A549 (cell line): ENCODE measurements around the gene PAX3. TPM values are rescaled to one million over a fixed set of nuclear protein-coding genes. Genes with fewer than 3 reads are reported as not detected.

Source experiments
- ATAC-seq, 2 experiments: fragments of 200-7000 bp in 1 of 2; fragments of >200 bp in 1 of 2; cut with Nextera tagmentation in 1 of 2; cut with Tn5 transposase in 1 of 2; 3 replicates each; pipeline versions ENCODE4 v1.8.0 to v1.9.1; 2018 to 2020; ENCODE audit warnings: mild to moderate bottlenecking in 1 of 2, moderate library complexity in 1 of 2
- CTCF ChIA-PET: fragments of 300-600 bp; sonication (Branson Sonifier 250); formaldehyde crosslinking; extraction: SDS; loops from one replicate; lab custom pipeline; 2021; ENCODE audit warnings: antibody characterized with exemption, inconsistent platforms; lab: Yijun Ruan, JAX
- POLR2A ChIA-PET: fragments of 350-600 bp; formaldehyde crosslinking; extraction: SDS; loops from one replicate; lab custom pipeline; 2021; ENCODE audit warnings: antibody characterized with exemption, inconsistent platforms; lab: Yijun Ruan, JAX
- DNase-seq, 2 experiments: peaks; one replicate each; pipeline versions ENCODE4 v3.0.0 to v3.0.0-alpha.2; 2011 to 2016; ENCODE audit warnings: low read depth in 1 of 2, low spot score in 1 of 2
- FAIRE-seq: peaks from 2 replicates; lab custom pipeline; 2011; peaks lifted over from hg19 to GRCh38; lab: Jason Lieb, UNC
- H3K27ac ChIP-seq, 2 experiments: fragments of >200 bp; sonication (Bioruptor Twin); formaldehyde crosslinking; 3 replicates each; pipeline ENCODE4 v1.5.1; 2016 to 2017
- H3K4me1 ChIP-seq: fragments of >200 bp; sonication (Bioruptor Twin); formaldehyde crosslinking; 3 replicates; pipeline ENCODE4 v1.6.1; 2016
- H3K4me2 ChIP-seq: fragments of >200 bp; sonication (Bioruptor Twin); formaldehyde crosslinking; 3 replicates; pipeline ENCODE4 v1.6.1; 2016
- H3K4me3 ChIP-seq: fragments of >200 bp; sonication (Bioruptor Twin); formaldehyde crosslinking; 3 replicates; pipeline ENCODE4 v1.5.1; 2016
- H3K9me3 ChIP-seq: fragments of >200 bp; sonication (Bioruptor Twin); formaldehyde crosslinking; 3 replicates; pipeline ENCODE4 v1.6.1; 2016
- ATOH8 ChIP-seq: fragments of 250-450 bp; sonication (Bioruptor Pico); IDR thresholded peaks from 2 replicates; pipeline ENCODE4 v1.5.0; 2020; ENCODE audit warnings: low read depth, mild to moderate bottlenecking, moderate library complexity
- CHD4 ChIP-seq: fragments of 200-600 bp; sonication (generic); IDR thresholded peaks from 2 replicates; pipeline ENCODE4 v1.6.1; 2016; ENCODE audit warnings: antibody characterized with exemption, mild to moderate bottlenecking, borderline replicate concordance
- CTCF ChIP-seq: fragments of >200 bp; sonication (Bioruptor Twin); formaldehyde crosslinking; IDR thresholded peaks from 3 replicates; pipeline ENCODE4 v1.5.1; 2016
- EP300 ChIP-seq, 2 experiments: fragments of >200 bp; sonication (Bioruptor Twin); formaldehyde crosslinking; IDR thresholded peaks; 2 replicates in 1 of 2; 3 replicates in 1 of 2; pipeline ENCODE4 v1.6.1; 2016 to 2017
- HDAC2 ChIP-seq: fragments of 200-600 bp; sonication (generic); IDR thresholded peaks from 2 replicates; pipeline ENCODE4 v1.6.1; 2016
- HOXB13 ChIP-seq: fragments of 250-450 bp; sonication (Bioruptor Pico); IDR thresholded peaks from 2 replicates; pipeline ENCODE4 v1.5.0; 2020; ENCODE audit warnings: low read depth, mild to moderate bottlenecking, moderate library complexity
- KDM1A ChIP-seq: fragments of 200-600 bp; sonication (generic); IDR thresholded peaks from 2 replicates; pipeline ENCODE4 v1.6.1; 2016; ENCODE audit warnings: low read depth, mild to moderate bottlenecking
- MAFK ChIP-seq: fragments of 450-650 bp; IDR thresholded peaks from 2 replicates; pipeline ENCODE4 v1.6.1; 2014; ENCODE audit not compliant: partially characterized antibody
- MYC ChIP-seq: IDR thresholded peaks from 2 replicates; pipeline ENCODE4 v1.6.1; 2012; ENCODE audit warnings: mild to moderate bottlenecking, inconsistent platforms, low read length, improper control_type of control experiment, borderline replicate concordance
- NFE2L2 ChIP-seq: fragments of 150-350 bp; conservative IDR thresholded peaks from 2 replicates; pipeline ENCODE4 v1.6.1; 2014; ENCODE audit warnings: low read length
- NPAS2 ChIP-seq: fragments of 250-450 bp; sonication (Bioruptor Pico); IDR thresholded peaks from 2 replicates; pipeline ENCODE4 v1.8.0; 2022; ENCODE audit warnings: mild to moderate bottlenecking, moderate library complexity, borderline replicate concordance
- NR3C1 ChIP-seq: fragments of >200 bp; sonication (Bioruptor Twin); formaldehyde crosslinking; IDR thresholded peaks from 3 replicates; pipeline ENCODE4 v1.6.1; 2017
- PBX3 ChIP-seq: IDR thresholded peaks from 2 replicates; pipeline ENCODE4 v1.6.1; 2012
- PHF8 ChIP-seq: fragments of 200-600 bp; sonication (generic); IDR thresholded peaks from 2 replicates; pipeline ENCODE4 v1.6.1; 2016; ENCODE audit warnings: low read depth, mild to moderate bottlenecking, antibody characterized with exemption, moderate library complexity, borderline replicate concordance
- POLR2AphosphoS2 ChIP-seq: conservative IDR thresholded peaks from 2 replicates; pipeline ENCODE4 v1.6.1; 2012; ENCODE audit warnings: low read length, improper control_type of control experiment, inconsistent platforms
- RARB ChIP-seq: fragments of 250-450 bp; sonication (Bioruptor Pico); IDR thresholded peaks from 2 replicates; pipeline ENCODE4 v1.8.0; 2021; ENCODE audit warnings: mild to moderate bottlenecking, moderate library complexity
- REST ChIP-seq: fragments of 200-600 bp; sonication (generic); IDR thresholded peaks from 2 replicates; pipeline ENCODE4 v1.6.1; 2016; ENCODE audit warnings: antibody characterized with exemption, mild to moderate bottlenecking, moderate library complexity
- SREBF2 ChIP-seq: fragments of 450-650 bp; IDR thresholded peaks from 2 replicates; pipeline ENCODE4 v1.6.1; 2014; ENCODE audit warnings: mild to moderate bottlenecking, moderate library complexity
- TFCP2L1 ChIP-seq: fragments of 250-450 bp; sonication (Bioruptor Pico); IDR thresholded peaks from 2 replicates; pipeline ENCODE4 v1.5.0; 2021; ENCODE audit warnings: mild to moderate bottlenecking
- ZFP36 ChIP-seq: fragments of 450-650 bp; IDR thresholded peaks from 2 replicates; pipeline ENCODE4 v1.6.1; 2014; ENCODE audit warnings: borderline replicate concordance; ENCODE audit not compliant: partially characterized antibody
- WGBS: methylation state at CpG from one replicate; pipeline ENCODE4 v1.1.6; 2017; ENCODE audit errors: missing lambda C conversion rate; 5-methylcytosine and 5-hydroxymethylcytosine counted together
- polyA plus RNA-seq, 4 experiments: library from polyadenylated mRNA; depleted of rRNA in 3 of 4; stranded (reverse); fragments of >200 nt; fragmentation: RNase III in 1 of 4; extraction: RNeasy Plus Mini Kit Qiagen cat#74134 plus additional on column Dnase treatment in 1 of 4; gene quantifications; 2 replicates in 3 of 4; 3 replicates in 1 of 4; pipeline ENCODE4 v1.2.3, GENCODE V29; 2011 to 2017
- TF ChIP-seq, protein P1 (sequence below): fragments of >200 bp; sonication (Bioruptor Twin); formaldehyde crosslinking; IDR thresholded peaks from 3 replicates; pipeline ENCODE4 v1.6.1; 2016

Gene PAX3
- polyA plus RNA-seq, 2 of the 4 experiments (the other 2 are of a cell fraction): not detected

GRCh38 chr2:222193328-222193983 lies 105.3 kb downstream of the PAX3 start:
- ATAC-seq (no peak), FAIRE-seq (no peak), DNase-seq (no peak)
- ChIA-PET CTCF (no interaction called here), POLR2A (no interaction called here)
- WGBS: 2% methylated on average over 5 of the region's 5 CpGs
- H3K27ac ChIP-seq: no peak overlapping the region
- H3K4me1 ChIP-seq: no peaks in the 10 kb centered on the region
- H3K4me3 ChIP-seq: no peak overlapping the region
- no peak overlapping the region for H3K4me2 ChIP-seq
- TF ChIP-seq RARB (CRISPR knock-in tag) (no peak), NPAS2 (no peak), HOXB13 (CRISPR knock-in tag) (no peak), REST (no peak), PBX3 (no peak)
- H3K9me3 ChIP-seq: no peaks in the 10 kb centered on the region

- Histone ChIP-seq H3K9me3 (no peaks in the 10 kb centered on the region), H3K4me2 (no peak overlapping the region), H3K27ac (no peak overlapping the region), H3K4me1 (no peaks in the 10 kb centered on the region), H3K4me3 (no peak overlapping the region)
- POLR2A ChIA-PET: interaction anchor here (0.7 kb wide), 1 partner anchor 9 kb away, joined by 7 read pairs; no protein-coding TSS in a partner anchor
- no peak for FAIRE-seq
- no peak for DNase-seq
- TF ChIP-seq ATOH8 (CRISPR knock-in tag) (no peak), EP300 (IDR thresholded peaks at IDR 0.05) (no peak), CHD4 (no peak), HDAC2 (no peak), MYC (no peak), MAFK (no peak), POLR2AphosphoS2 (no peak), KDM1A (no peak), ZFP36 (no peak), NR3C1 (no peak)
- CTCF ChIA-PET: interaction anchor here (1.1 kb wide), 1 partner anchor 9 kb away, joined by 4 read pairs; no protein-coding TSS in a partner anchor
- 4% methylated on average over 1 of the region's 1 CpG for WGBS
- no peak for ATAC-seq
Measured at GRCh38 chr2:222180619-222181018, 118.2 kb downstream of the PAX3 start.

DNA sequence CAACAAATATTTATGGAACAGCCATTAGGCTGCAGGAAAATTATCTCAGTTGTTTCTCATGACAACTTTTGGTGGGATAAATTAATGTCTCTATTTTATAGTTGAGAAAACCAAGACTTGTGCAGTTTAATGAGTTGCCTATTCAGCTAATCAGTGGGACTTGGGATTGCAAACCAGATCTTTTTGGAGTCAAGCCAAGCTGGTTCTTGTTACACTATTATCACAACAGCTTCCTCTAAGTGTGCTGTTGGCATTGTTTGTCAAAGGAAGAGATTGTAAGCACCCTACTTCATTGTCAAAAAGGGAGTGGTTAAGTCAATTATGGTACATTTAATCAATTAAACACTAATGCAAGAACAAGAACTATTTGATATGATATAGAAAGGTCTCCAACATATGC lies 119.2 kb downstream of the PAX3 start:
- FAIRE-seq (no peak), DNase-seq (no peak), ATAC-seq (no peak)
- POLR2A ChIA-PET: interaction anchor here (0.7 kb wide), 1 partner anchor 8 kb away, joined by 7 read pairs; no protein-coding TSS in a partner anchor
- no peak overlapping the region for H3K4me3 ChIP-seq
- CTCF ChIA-PET: no interaction called here
- no peaks in the 10 kb centered on the region for H3K4me1 ChIP-seq
- TF ChIP-seq RARB (CRISPR knock-in tag) (no peak), TFCP2L1 (CRISPR knock-in tag) (no peak), MYC (no peak), PHF8 (no peak), CTCF (no peak), SREBF2 (no peak), NFE2L2 (no peak), ZFP36 (no peak)
- TF ChIP-seq, protein P1, sequence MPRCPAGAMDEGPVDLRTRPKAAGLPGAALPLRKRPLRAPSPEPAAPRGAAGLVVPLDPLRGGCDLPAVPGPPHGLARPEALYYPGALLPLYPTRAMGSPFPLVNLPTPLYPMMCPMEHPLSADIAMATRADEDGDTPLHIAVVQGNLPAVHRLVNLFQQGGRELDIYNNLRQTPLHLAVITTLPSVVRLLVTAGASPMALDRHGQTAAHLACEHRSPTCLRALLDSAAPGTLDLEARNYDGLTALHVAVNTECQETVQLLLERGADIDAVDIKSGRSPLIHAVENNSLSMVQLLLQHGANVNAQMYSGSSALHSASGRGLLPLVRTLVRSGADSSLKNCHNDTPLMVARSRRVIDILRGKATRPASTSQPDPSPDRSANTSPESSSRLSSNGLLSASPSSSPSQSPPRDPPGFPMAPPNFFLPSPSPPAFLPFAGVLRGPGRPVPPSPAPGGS: no peak
- no peak overlapping the region for H3K27ac ChIP-seq
- H3K9me3 ChIP-seq: no peaks in the 10 kb centered on the region
- H3K4me2 ChIP-seq: no peak overlapping the region
